Measurements from ENCODE around the gene OR6C4. TPM values are rescaled to one million over a fixed set of nuclear protein-coding genes. Genes with fewer than 3 reads are reported as not detected.
"Not testable (repeated sequence)": the region's sequence is repeated elsewhere in the genome, so short reads cannot be mapped to it uniquely, and the experiment has no call there.

OR6C4 gene
- total RNA-seq, result not detected

DNA sequence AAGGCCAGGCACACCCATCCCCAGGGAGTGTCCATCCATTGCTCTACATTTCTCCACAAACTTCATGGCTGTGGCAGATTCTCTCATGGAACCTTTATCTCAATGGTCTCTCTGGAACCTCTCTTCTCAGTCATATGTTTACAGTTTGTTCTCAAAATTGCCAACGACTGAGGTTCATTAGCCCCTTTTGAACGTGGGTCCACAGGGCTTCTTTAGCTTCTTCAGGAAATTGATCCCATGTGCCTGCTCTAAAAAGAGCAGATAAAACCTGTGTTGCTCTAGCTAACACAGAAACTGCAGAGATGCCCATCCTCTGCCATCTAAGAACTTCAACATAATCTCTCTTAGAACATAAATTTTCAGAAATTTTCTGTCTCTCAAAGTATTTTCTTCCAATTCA is at the start of gene OR6C4:
Gene OR6C4 (plus strand): TSS at position 301 of the 400 bp plus-strand sequence. CDS start 1,625 bp downstream, outside the sequence.
- no peaks in the 10 kb centered on the region for H3K9me3 Mint-ChIP-seq
- no peaks in the 10 kb centered on the region for H3K4me1 Mint-ChIP-seq
- no peak within 1 kb of the TSS for H3K4me3 Mint-ChIP-seq
- peaks cover 32% of the 10 kb centered on the region for H3K27me3 Mint-ChIP-seq
- H3K36me3 Mint-ChIP-seq (ENCODE audit: low read depth), result no peaks in the 10 kb centered on the region
- H3K27ac Mint-ChIP-seq, result no peak within 1 kb of the TSS
- no peak for ATAC-seq (replicated peaks)

DNA sequence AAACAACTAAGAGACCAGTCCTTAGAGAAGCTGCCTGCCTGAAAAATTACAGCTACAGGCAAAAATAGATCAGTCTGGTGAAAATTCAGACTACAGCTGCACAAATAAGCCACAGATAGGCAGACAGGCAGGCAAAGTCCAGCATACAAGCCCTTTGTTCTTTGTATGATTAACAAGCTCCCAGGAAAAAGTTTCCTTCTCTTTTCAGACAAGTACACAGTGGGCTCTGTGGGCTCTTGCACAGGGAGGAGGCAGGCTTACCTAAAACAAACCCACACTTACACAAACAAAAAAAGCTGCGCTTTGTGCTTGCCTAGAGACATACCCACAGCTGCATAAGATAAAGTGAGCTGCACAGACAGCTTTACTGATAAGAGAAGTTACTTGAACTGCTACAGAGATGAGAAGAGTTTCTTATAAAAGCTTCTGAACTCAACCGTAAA is 49.6 kb upstream of the OR6C4 start:
- peaks cover 9% of the 10 kb centered on the region for H3K27me3 Mint-ChIP-seq
- H3K4me1 Mint-ChIP-seq, result peaks cover 5% of the 10 kb centered on the region
- no peak overlapping the region for H3K4me3 Mint-ChIP-seq
- ATAC-seq (replicated peaks), result no peak
- H3K9me3 Mint-ChIP-seq, result no peaks in the 10 kb centered on the region
- no peak overlapping the region for H3K27ac Mint-ChIP-seq
- H3K36me3 Mint-ChIP-seq (ENCODE audit: low read depth), result no peaks in the 10 kb centered on the region

DNA sequence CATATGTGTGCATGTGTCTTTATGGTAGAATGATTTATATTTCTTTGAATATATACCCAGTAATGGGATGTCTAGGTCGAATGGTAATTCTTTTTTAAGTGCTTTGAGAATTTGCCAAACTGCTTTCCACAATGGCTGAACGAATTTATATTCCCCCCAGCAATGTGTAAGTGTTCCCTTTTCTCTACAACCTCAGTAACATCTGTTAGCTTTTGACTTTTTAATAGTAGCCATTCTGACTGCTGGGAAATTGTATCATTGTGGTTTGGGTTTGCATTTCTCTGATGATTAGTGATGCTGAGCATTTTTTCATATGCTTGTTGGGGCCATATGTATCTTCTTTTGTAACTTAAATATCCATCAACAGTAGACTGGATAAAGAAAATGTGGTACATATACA is 47.8 kb upstream of the OR6C4 start:
- peaks cover 7% of the 10 kb centered on the region for H3K27me3 Mint-ChIP-seq
- ATAC-seq (replicated peaks), result no peak
- no peak overlapping the region for H3K27ac Mint-ChIP-seq
- H3K9me3 Mint-ChIP-seq, result no peaks in the 10 kb centered on the region
- peaks cover 5% of the 10 kb centered on the region for H3K4me1 Mint-ChIP-seq
- no peaks in the 10 kb centered on the region for H3K36me3 Mint-ChIP-seq (ENCODE audit: low read depth)
- H3K4me3 Mint-ChIP-seq, result no peak overlapping the region

DNA sequence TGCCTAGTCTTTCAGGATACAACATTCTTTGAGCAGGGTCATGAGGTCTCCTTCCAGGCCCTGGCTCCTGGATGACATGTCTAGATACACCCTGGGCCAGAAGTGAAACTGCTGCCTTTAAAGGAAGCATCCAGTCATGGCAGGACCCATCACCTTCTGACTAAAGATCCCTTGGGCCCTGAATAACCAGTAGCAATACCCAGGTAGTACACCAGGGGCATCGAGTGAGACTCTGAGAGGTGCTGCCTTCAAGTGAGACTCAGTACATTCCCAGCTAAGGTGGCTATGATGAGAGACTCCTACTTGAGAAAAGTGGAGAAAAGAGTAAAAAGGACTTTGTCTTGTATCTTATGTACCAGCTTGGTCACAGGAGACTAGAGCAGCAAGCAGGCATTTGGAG is 33.7 kb upstream of the OR6C4 start:
- Mint-ChIP-seq H3K4me1 (no peaks in the 10 kb centered on the region), H3K36me3 (ENCODE audit: low read depth) (no peaks in the 10 kb centered on the region), H3K9me3 (no peaks in the 10 kb centered on the region), H3K4me3 (no peak overlapping the region), H3K27me3 (peaks cover 23% of the 10 kb centered on the region), H3K27ac (no peak overlapping the region)
- no peak for ATAC-seq (replicated peaks)

DNA sequence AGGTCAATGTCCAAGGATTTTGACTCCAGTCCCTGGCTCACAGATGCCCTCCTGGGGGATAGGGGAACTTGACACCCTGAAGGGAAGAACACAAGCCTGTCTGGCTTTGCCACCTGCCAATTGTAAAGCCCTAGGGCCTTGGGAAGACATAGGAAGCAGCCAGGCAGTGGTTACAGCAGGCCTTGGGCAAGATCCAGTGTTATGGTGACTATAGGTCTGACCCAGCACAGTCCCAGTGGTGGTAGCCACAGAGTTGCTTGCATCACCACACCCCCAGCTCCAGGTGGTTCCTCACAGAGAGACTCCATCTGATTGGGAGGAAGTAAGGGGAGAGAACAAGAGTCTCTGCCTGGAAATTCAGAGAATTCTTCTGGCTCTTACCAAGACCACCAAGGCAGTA is 33.0 kb upstream of the OR6C4 start:
- H3K27ac Mint-ChIP-seq, result no peak overlapping the region
- peaks cover 23% of the 10 kb centered on the region for H3K27me3 Mint-ChIP-seq
- H3K4me1 Mint-ChIP-seq, result no peaks in the 10 kb centered on the region
- ATAC-seq (replicated peaks), result no peak
- no peaks in the 10 kb centered on the region for H3K9me3 Mint-ChIP-seq
- no peak overlapping the region for H3K4me3 Mint-ChIP-seq
- H3K36me3 Mint-ChIP-seq (ENCODE audit: low read depth), result no peaks in the 10 kb centered on the region

DNA sequence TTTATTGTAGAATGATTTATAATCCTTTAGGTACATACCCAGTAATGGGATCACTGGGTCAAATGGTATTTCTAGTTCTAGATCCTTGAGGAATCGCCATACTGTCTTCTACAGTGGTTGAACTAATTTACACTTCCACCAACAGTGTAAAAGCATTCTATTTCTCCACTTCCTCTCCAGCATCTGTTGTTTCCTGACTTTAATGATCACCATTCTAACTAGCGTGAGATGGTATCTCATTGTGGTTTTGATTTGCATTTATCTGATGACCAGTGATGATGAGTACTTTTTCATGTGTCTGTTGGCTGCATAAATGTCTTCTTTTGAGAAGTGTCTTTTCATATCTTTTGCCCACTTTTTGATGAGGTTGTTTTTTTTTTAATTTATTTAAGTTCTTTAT is 1.2 kb upstream of the OR6C4 start:
- not testable (repeated sequence) for H3K9me3 Mint-ChIP-seq

DNA sequence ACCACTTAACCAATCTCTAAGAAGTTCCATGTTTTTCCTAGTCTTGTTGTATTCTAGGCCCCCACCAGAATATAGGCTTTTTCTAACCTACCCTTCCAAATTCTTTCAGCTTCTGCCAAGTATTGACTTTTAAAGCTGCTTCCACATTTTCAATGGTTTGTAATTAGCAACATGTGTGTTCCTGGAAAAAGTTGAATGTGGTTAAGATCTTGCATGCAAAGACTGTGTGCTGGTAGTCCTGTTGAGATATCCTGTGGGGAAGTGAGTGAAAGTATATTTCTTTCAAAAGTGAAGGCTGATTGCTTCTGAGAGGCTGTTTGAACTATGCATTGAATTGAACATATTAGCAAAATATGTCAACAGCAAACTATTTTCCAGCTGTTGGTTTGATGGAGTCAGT is 646 bp upstream of the OR6C4 start:
- Mint-ChIP-seq H3K27ac (no peak overlapping the region), H3K27me3 (peaks cover 27% of the 10 kb centered on the region), H3K36me3 (ENCODE audit: low read depth) (no peaks in the 10 kb centered on the region), H3K4me3 (no peak overlapping the region), H3K4me1 (no peaks in the 10 kb centered on the region), H3K9me3 (no peaks in the 10 kb centered on the region)
- no peak for ATAC-seq (replicated peaks)

More for the DNA sequence above, 1.2 kb upstream of the OR6C4 start:
- H3K27me3 Mint-ChIP-seq, result peaks cover 29% of the 10 kb centered on the region
- not testable (repeated sequence) for H3K36me3 Mint-ChIP-seq (ENCODE audit: low read depth); ATAC-seq (replicated peaks); H3K27ac Mint-ChIP-seq; H3K4me1 Mint-ChIP-seq; H3K4me3 Mint-ChIP-seq

DNA sequence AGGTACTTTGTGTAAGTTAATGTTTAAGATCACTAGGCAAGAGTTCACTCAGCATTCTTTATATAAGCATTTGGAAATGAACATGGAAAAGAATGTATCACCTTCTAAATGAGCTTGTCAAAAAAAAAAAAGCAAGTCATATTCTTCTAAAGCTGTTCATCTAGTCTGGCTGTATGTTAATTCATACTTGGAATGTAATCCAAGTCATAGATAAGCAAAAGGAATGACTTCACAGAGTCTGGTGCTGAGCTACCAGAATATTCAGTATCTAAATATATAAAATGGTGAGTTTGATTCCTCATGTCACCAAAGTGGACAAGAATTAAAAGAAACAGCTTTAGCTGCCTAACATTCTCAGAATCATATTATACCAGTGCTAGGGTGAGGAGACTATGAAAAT is 4.9 kb downstream of the OR6C4 start:
- Mint-ChIP-seq H3K9me3 (peaks cover 15% of the 10 kb centered on the region), H3K36me3 (ENCODE audit: low read depth) (no peaks in the 10 kb centered on the region), H3K4me1 (no peaks in the 10 kb centered on the region), H3K27me3 (peaks cover 29% of the 10 kb centered on the region), H3K4me3 (no peak overlapping the region), H3K27ac (no peak overlapping the region)
- ATAC-seq (replicated peaks), result no peak

DNA sequence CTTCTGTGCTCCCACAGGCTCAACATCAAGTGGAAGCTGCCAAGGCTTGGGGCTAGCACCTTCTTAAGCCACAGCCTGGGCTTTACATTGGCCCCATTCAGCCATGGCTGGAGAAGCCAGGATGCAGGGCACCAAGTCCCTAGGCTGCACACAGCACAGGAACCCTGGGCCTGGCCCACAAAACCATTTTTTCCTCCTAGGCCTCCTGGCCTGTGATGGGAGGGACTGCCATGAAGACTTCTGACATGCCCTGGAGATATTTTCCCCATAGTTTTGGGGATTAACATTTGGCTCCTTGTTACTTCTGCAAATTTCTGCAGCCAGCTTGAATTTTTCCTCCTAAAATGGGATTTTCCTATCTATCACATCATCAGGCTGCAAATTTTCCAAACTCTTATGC is 20.7 kb downstream of the OR6C4 start:
- H3K36me3 Mint-ChIP-seq (ENCODE audit: low read depth); H3K27ac Mint-ChIP-seq; H3K4me1 Mint-ChIP-seq; H3K4me3 Mint-ChIP-seq; ATAC-seq (replicated peaks): not testable (repeated sequence)
- H3K9me3 Mint-ChIP-seq, result peaks cover 25% of the 10 kb centered on the region
- H3K27me3 Mint-ChIP-seq, result peaks cover 28% of the 10 kb centered on the region

DNA sequence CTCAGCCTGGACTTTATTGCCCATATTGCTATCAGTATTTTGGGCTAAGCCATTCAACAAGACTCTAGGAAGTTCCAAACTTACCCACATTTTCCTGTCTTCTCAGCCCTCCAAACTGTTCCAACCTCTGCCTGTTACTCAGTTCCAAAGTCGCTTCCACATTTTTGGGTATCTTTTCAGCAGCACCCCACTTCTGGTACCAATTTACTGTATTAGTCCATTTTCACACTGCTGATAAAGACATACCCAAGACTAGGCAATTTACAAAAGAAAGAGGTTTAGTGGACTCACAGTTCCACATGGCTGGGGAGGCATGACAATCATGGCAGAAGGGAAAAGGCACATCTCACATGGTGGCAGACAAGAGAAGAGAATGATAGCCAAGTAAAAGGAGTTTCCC is 21.3 kb downstream of the OR6C4 start:
- Mint-ChIP-seq H3K27me3 (peaks cover 28% of the 10 kb centered on the region), H3K9me3 (peaks cover 25% of the 10 kb centered on the region)
- H3K4me3 Mint-ChIP-seq; ATAC-seq (replicated peaks); H3K4me1 Mint-ChIP-seq; H3K27ac Mint-ChIP-seq; H3K36me3 Mint-ChIP-seq (ENCODE audit: low read depth): not testable (repeated sequence)

DNA sequence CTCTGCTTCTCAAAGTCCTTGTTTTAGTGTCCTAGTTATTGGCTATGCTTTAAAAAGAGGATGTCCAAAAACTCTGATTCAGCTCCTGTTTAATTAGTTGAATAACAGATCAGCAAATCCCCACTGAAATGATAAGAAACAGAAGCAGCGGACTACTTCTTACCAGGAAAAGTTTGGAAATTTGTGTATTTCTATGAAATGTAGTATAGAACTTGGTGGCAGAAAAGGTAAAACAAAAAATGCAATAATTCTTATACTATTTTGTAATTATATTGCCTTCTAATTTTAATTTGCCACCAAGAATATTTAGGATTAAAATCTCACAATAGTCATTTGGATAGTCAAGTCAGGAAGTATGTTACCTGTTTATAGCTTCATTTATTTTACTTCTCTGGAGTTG is 22.8 kb downstream of the OR6C4 start, which contains the start of gene OR2AP1:
Gene OR2AP1 (plus strand): TSS at position 301 of the 400 bp plus-strand sequence. CDS start 1,947 bp downstream, outside the sequence.
- Mint-ChIP-seq H3K4me3 (no peak within 1 kb of the TSS), H3K27me3 (peaks cover 27% of the 10 kb centered on the region), H3K36me3 (ENCODE audit: low read depth) (no peaks in the 10 kb centered on the region), H3K9me3 (peaks cover 23% of the 10 kb centered on the region), H3K4me1 (no peaks in the 10 kb centered on the region), H3K27ac (no peak within 1 kb of the TSS)
- no peak for ATAC-seq (replicated peaks)

DNA sequence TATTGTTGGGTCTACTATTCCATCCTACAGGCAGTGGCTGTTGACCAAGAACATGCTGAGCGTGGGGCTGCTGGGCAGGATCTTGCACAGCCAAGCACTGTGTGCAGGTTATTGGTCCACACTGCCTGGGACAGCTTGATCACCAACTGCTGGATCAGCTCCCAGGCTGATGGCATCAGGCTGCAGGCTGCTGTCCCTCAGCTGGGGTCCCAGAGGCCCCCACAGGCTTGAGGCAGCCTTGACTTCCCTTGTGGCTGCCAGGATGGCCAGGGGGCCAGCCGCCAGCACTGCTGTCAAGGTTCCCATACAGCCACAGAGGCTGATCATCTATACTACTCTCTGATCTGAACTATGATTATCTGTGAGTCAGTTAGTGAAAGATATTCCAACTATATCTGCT is 32.7 kb downstream of the OR6C4 start:
- H3K4me1 Mint-ChIP-seq, result no peaks in the 10 kb centered on the region
- H3K27ac Mint-ChIP-seq, result no peak overlapping the region
- H3K27me3 Mint-ChIP-seq, result peaks cover 38% of the 10 kb centered on the region
- peaks cover 12% of the 10 kb centered on the region for H3K9me3 Mint-ChIP-seq
- no peak overlapping the region for H3K4me3 Mint-ChIP-seq
- no peak for ATAC-seq (replicated peaks)
- H3K36me3 Mint-ChIP-seq (ENCODE audit: low read depth), result no peaks in the 10 kb centered on the region

DNA sequence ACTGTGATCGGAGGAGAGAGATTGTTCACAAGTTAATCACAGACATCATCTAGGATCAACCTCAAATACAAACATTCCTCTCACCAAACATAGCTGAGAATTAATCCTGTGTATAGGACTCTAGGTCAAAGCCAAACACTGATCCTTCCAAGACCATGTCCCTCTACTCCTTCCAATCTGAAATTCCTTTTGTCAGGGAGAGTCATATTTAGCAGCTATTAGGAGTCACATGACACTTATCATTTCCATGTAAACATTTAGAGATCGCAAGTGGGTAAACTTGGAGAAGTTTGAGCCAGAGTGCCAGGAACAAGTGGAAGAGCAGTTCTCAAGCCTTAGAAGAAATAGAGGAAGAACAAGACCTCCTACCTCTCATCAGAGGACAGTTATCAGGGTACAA is 36.4 kb downstream of the OR6C4 start:
- H3K27me3 Mint-ChIP-seq, result peaks cover 38% of the 10 kb centered on the region
- H3K4me1 Mint-ChIP-seq, result no peaks in the 10 kb centered on the region
- H3K4me3 Mint-ChIP-seq, result no peak overlapping the region
- no peak for ATAC-seq (replicated peaks)
- no peak overlapping the region for H3K27ac Mint-ChIP-seq
- no peaks in the 10 kb centered on the region for H3K9me3 Mint-ChIP-seq
- no peaks in the 10 kb centered on the region for H3K36me3 Mint-ChIP-seq (ENCODE audit: low read depth)

DNA sequence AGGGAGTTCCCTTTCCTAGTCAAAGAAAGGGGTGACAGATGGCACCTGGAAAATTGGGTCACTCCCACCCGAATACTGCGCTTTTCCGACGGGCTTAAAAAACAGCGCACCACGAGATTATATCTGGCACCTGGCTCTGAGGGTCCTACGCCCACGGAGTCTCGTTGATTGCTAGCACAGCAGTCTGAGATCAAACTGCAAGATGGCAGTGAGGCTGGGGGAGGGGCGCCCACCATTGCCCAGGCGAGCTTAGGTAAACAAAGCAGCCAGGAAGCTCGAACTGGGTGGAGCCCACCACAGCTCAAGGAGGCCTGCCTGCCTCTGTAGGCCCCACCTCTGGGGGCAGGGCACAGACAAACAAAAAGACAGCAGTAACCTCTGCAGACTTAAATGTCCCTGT is 40.8 kb downstream of the OR6C4 start:
- H3K36me3 Mint-ChIP-seq (ENCODE audit: low read depth); H3K27ac Mint-ChIP-seq; H3K4me1 Mint-ChIP-seq; H3K9me3 Mint-ChIP-seq; H3K4me3 Mint-ChIP-seq; ATAC-seq (replicated peaks): not testable (repeated sequence)
- H3K27me3 Mint-ChIP-seq, result peaks cover 38% of the 10 kb centered on the region
